Activated naive CD8-positive, alpha-beta T cell treated with anti-CD3 and anti-CD28 coated beads for 36 hours (primary cell): ENCODE data around the gene LPCAT2. TPM values are rescaled to one million over a fixed set of nuclear protein-coding genes. Genes with fewer than 3 reads are reported as not detected.

Experiments
- DNase-seq: peaks from one replicate; pipeline ENCODE4 v3.0.0; 2021
- H3K27ac Mint-ChIP-seq: one replicate; pipeline ENCODE4 v1.8.0; 2022; ENCODE audit warnings: mild to moderate bottlenecking, moderate library complexity, mixed read lengths
- H3K27me3 Mint-ChIP-seq: one replicate; pipeline ENCODE4 v1.8.0; 2022; ENCODE audit warnings: mild to moderate bottlenecking, mixed read lengths
- H3K36me3 Mint-ChIP-seq: one replicate; pipeline ENCODE4 v1.8.0; 2021; ENCODE audit warnings: mild to moderate bottlenecking, mixed read lengths
- H3K4me1 Mint-ChIP-seq: one replicate; pipeline ENCODE4 v1.8.0; 2021; ENCODE audit warnings: mixed read lengths
- H3K4me3 Mint-ChIP-seq: one replicate; pipeline ENCODE4 v1.8.0; 2022; ENCODE audit warnings: mild to moderate bottlenecking, moderate library complexity, mixed read lengths
- H3K9me3 Mint-ChIP-seq: one replicate; pipeline ENCODE4 v1.8.0; 2022; ENCODE audit warnings: mixed read lengths
- total RNA-seq, 2 experiments: library from RNA; stranded (reverse); gene quantifications; one replicate each; pipeline ENCODE4 v1.2.3, GENCODE V29; 2021

LPCAT2 gene
- total RNA-seq, 2 experiments from 2014 or later, result 0.08 to 0.29 TPM

- Mint-ChIP-seq H3K36me3 (no peaks in the 10 kb centered on the region), H3K27ac (no peak overlapping the region), H3K27me3 (peaks cover 47% of the 10 kb centered on the region), H3K4me3 (no peak overlapping the region), H3K9me3 (no peaks in the 10 kb centered on the region), H3K4me1 (no peaks in the 10 kb centered on the region)
- no peak for DNase-seq
Measured at GRCh38 chr16:55476625-55477533, 32.0 kb upstream of the LPCAT2 start.

- DNase-seq, result no peak
- H3K27me3 Mint-ChIP-seq, result peaks cover 47% of the 10 kb centered on the region
- no peak overlapping the region for H3K27ac Mint-ChIP-seq
- no peaks in the 10 kb centered on the region for H3K9me3 Mint-ChIP-seq
- H3K4me1 Mint-ChIP-seq, result no peaks in the 10 kb centered on the region
- H3K36me3 Mint-ChIP-seq, result no peaks in the 10 kb centered on the region
- no peak overlapping the region for H3K4me3 Mint-ChIP-seq
Measured at GRCh38 chr16:55477736-55478135, 31.1 kb upstream of the LPCAT2 start.

DNA sequence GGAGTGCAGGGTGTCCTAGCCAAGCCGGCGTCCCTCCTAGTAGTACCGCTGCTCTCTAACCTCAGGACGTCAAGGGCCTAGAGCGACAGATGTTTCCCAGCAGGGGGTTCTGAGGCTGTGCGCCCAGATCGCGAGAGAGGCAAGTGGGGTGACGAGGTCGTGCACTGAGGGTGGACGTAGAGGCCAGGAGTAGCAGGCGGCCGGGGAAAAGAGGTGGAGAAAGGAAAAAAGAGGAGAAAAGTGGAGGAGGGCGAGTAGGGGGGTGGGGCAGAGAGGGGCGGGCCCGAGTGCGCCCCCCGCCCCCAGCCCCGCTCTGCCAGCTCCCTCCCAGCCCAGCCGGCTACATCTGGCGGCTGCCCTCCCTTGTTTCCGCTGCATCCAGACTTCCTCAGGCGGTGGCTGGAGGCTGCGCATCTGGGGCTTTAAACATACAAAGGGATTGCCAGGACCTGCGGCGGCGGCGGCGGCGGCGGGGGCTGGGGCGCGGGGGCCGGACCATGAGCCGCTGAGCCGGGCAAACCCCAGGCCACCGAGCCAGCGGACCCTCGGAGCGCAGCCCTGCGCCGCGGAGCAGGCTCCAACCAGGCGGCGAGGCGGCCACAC lies 29.9 kb upstream of the LPCAT2 start, which contains the start of gene MMP2:
TSS of gene MMP2 (plus strand) at position 372 of the 603 bp plus-strand sequence. CDS start 282 bp downstream, outside the sequence.
- DNase-seq, result no peak
- Mint-ChIP-seq H3K4me1 (no peaks in the 10 kb centered on the region), H3K27me3 (peaks cover 47% of the 10 kb centered on the region), H3K9me3 (no peaks in the 10 kb centered on the region), H3K4me3 (no peak within 1 kb of the TSS), H3K36me3 (no peaks in the 10 kb centered on the region), H3K27ac (no peak within 1 kb of the TSS)

DNA sequence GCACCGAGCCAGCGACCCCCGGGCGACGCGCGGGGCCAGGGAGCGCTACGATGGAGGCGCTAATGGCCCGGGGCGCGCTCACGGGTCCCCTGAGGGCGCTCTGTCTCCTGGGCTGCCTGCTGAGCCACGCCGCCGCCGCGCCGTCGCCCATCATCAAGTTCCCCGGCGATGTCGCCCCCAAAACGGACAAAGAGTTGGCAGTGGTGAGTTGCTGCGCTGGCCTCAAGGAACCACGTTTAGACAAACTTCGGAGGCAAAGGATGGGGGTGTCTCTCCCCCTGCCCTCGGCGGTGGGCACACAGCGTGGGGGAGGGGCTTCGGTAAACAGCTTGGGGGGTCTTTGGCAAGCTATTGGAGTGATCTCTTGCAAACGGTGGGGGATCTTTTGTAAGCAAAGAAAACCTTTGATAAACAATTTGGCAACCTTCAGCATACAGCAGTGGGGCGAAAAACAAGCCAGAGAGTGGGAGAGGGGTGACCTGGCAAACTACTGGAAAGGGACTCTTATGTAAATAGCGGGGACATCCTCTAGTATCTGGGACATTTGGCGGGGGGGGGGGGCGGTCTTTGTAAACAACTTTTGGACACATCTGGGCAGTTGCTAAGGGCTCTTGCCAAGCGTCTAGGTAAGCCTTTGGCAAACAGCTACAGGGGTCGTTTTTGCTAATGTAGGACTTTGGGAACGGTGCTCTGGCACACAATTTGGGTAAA lies 29.3 kb upstream of the LPCAT2 start:
- no peak for DNase-seq
- no peak overlapping the region for H3K27ac Mint-ChIP-seq
- H3K9me3 Mint-ChIP-seq, result no peaks in the 10 kb centered on the region
- H3K4me1 Mint-ChIP-seq, result no peaks in the 10 kb centered on the region
- H3K4me3 Mint-ChIP-seq, result no peak overlapping the region
- H3K27me3 Mint-ChIP-seq, result peaks cover 41% of the 10 kb centered on the region
- no peaks in the 10 kb centered on the region for H3K36me3 Mint-ChIP-seq

DNA sequence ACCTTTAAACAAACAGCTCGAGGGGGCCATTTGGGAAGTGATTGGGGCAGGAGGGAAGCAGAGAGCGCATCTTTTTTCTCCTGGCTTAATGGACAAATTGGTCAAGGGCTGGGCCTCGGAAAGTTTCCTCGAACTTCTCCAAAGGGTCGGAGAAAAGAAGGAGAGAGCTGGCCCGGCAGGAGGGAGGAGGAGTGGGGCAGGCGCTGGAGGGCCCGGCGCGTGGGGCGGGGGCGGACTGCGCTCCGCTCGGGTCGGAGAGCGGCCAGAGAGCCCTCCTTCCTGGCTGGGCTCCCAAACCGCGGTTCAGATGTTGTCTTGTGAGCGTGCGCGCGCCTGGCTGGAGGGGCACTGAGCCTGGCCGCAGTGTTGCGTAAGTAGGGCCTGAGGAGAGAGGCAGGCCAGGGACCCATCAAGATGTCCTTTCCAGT lies 28.6 kb upstream of the LPCAT2 start:
- Mint-ChIP-seq H3K4me3 (no peak overlapping the region), H3K4me1 (no peaks in the 10 kb centered on the region), H3K9me3 (no peaks in the 10 kb centered on the region), H3K27ac (no peak overlapping the region), H3K27me3 (peaks cover 41% of the 10 kb centered on the region), H3K36me3 (no peaks in the 10 kb centered on the region)
- no peak for DNase-seq

- DNase-seq, result no peak
- H3K4me3 Mint-ChIP-seq, result no peak overlapping the region
- H3K36me3 Mint-ChIP-seq, result no peaks in the 10 kb centered on the region
- H3K4me1 Mint-ChIP-seq, result no peaks in the 10 kb centered on the region
- no peak overlapping the region for H3K27ac Mint-ChIP-seq
- peaks cover 41% of the 10 kb centered on the region for H3K27me3 Mint-ChIP-seq
- H3K9me3 Mint-ChIP-seq, result no peaks in the 10 kb centered on the region
Measured at GRCh38 chr16:55481023-55481422, 27.8 kb upstream of the LPCAT2 start.

GRCh38 chr16:55482056-55482455 lies 26.8 kb upstream of the LPCAT2 start:
- H3K27ac Mint-ChIP-seq, result no peak overlapping the region

GRCh38 chr16:55487048-55487803 lies 21.6 kb upstream of the LPCAT2 start:
- no peak overlapping the region for H3K27ac Mint-ChIP-seq
- H3K27me3 Mint-ChIP-seq, result no peaks in the 10 kb centered on the region
- H3K4me3 Mint-ChIP-seq, result no peak overlapping the region
- H3K4me1 Mint-ChIP-seq, result no peaks in the 10 kb centered on the region
- H3K36me3 Mint-ChIP-seq, result no peaks in the 10 kb centered on the region
- H3K9me3 Mint-ChIP-seq, result no peaks in the 10 kb centered on the region
- DNase-seq, result no peak

More at GRCh38 chr16:55482056-55482455, 26.8 kb upstream of the LPCAT2 start:
- Mint-ChIP-seq H3K27me3 (peaks cover 36% of the 10 kb centered on the region), H3K4me3 (no peak overlapping the region), H3K4me1 (no peaks in the 10 kb centered on the region), H3K36me3 (no peaks in the 10 kb centered on the region), H3K9me3 (no peaks in the 10 kb centered on the region)
- DNase-seq, result no peak

DNA sequence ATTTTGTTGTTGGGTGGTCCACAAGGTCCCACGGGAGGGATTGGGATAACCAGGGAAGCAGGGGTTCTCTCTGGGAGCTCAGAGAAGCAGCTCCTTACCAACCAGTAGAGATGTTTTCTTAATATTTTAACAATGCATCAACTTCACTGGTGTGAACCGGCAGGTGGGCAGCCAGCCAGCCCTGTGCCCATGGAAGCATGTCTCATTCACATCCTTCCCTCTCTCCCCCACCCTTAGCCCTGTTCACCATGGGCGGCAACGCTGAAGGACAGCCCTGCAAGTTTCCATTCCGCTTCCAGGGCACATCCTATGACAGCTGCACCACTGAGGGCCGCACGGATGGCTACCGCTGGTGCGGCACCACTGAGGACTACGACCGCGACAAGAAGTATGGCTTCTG lies 20.6 kb upstream of the LPCAT2 start:
- H3K4me3 Mint-ChIP-seq, result no peak overlapping the region
- H3K27me3 Mint-ChIP-seq, result no peaks in the 10 kb centered on the region
- H3K27ac Mint-ChIP-seq, result no peak overlapping the region
- H3K4me1 Mint-ChIP-seq, result no peaks in the 10 kb centered on the region
- H3K36me3 Mint-ChIP-seq, result no peaks in the 10 kb centered on the region
- no peaks in the 10 kb centered on the region for H3K9me3 Mint-ChIP-seq
- no peak for DNase-seq

DNA sequence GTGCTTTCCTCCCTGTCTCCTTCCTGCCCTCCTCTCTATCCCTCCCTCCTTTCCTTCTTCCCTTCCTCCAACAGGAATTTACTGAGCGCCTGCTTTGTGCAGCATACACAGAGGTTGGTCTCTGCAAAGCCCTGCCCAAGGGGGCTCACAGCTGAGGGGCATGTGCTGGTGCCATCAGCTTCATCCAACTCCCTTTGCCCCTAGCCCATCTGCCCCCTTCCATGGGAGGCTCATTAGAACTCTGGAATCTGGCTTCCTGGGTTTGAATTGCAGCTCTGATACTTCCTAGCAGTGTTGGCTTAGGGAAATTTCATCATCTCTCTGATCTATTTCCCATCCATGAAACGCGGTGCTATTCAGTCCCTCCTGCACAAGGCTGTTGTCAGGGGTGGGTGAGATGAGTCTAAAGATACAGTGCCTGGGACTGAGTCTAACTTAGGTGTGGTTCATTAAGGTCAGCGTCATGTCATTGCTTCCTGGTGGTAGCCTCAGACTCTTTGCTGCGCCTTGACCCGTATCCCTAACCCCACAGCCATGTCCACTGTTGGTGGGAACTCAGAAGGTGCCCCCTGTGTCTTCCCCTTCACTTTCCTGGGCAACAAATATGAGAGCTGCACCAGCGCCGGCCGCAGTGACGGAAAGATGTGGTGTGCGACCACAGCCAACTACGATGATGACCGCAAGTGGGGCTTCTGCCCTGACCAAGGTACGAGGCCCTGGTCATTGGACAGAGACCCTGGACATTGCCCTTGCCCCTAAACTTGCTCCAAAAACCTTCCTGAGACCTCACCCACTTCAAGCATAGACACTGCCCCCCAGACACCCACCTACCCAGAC lies 19.5 kb upstream of the LPCAT2 start:
- no peaks in the 10 kb centered on the region for H3K4me1 Mint-ChIP-seq
- H3K4me3 Mint-ChIP-seq, result no peak overlapping the region
- H3K36me3 Mint-ChIP-seq, result no peaks in the 10 kb centered on the region
- no peaks in the 10 kb centered on the region for H3K27me3 Mint-ChIP-seq
- no peak for DNase-seq
- H3K27ac Mint-ChIP-seq, result no peak overlapping the region
- no peaks in the 10 kb centered on the region for H3K9me3 Mint-ChIP-seq

GRCh38 chr16:55489956-55490265 lies 19.0 kb upstream of the LPCAT2 start:
- Mint-ChIP-seq H3K4me3 (no peak overlapping the region), H3K4me1 (no peaks in the 10 kb centered on the region), H3K27me3 (no peaks in the 10 kb centered on the region)

GRCh38 chr16:55490301-55490700 lies 18.6 kb upstream of the LPCAT2 start:
- H3K36me3 Mint-ChIP-seq, result no peaks in the 10 kb centered on the region
- no peaks in the 10 kb centered on the region for H3K4me1 Mint-ChIP-seq
- no peak overlapping the region for H3K27ac Mint-ChIP-seq
- no peaks in the 10 kb centered on the region for H3K27me3 Mint-ChIP-seq
- no peaks in the 10 kb centered on the region for H3K9me3 Mint-ChIP-seq
- no peak for DNase-seq
- H3K4me3 Mint-ChIP-seq, result no peak overlapping the region

More at GRCh38 chr16:55489956-55490265, 19.0 kb upstream of the LPCAT2 start:
- no peaks in the 10 kb centered on the region for H3K36me3 Mint-ChIP-seq
- no peak for DNase-seq
- H3K9me3 Mint-ChIP-seq, result no peaks in the 10 kb centered on the region
- no peak overlapping the region for H3K27ac Mint-ChIP-seq

- no peak overlapping the region for H3K4me3 Mint-ChIP-seq
- peaks cover 3% of the 10 kb centered on the region for H3K27me3 Mint-ChIP-seq
- no peak overlapping the region for H3K27ac Mint-ChIP-seq
- H3K4me1 Mint-ChIP-seq, result peaks cover 2% of the 10 kb centered on the region
- no peak for DNase-seq
- no peaks in the 10 kb centered on the region for H3K36me3 Mint-ChIP-seq
- no peaks in the 10 kb centered on the region for H3K9me3 Mint-ChIP-seq
Measured at GRCh38 chr16:55491691-55492090, 17.2 kb upstream of the LPCAT2 start.

GRCh38 chr16:55492756-55493380 lies 16.0 kb upstream of the LPCAT2 start:
- peaks cover 8% of the 10 kb centered on the region for H3K27me3 Mint-ChIP-seq
- H3K4me3 Mint-ChIP-seq, result no peak overlapping the region
- peaks cover 2% of the 10 kb centered on the region for H3K4me1 Mint-ChIP-seq
- H3K36me3 Mint-ChIP-seq, result no peaks in the 10 kb centered on the region
- no peak for DNase-seq
- H3K27ac Mint-ChIP-seq, result no peak overlapping the region
- no peaks in the 10 kb centered on the region for H3K9me3 Mint-ChIP-seq
